Calu3 (cell line): Measurements from ENCODE around the gene SERPINE2. TPM values are rescaled to one million over a fixed set of nuclear protein-coding genes. Genes with fewer than 3 reads are reported as not detected.

Experiments
- BruUV-seq: library from RNA; stranded (reverse); fragments of 400-500 nt; replicated peaks from 2 replicates; lab custom pipeline; 2021; lab: Mats Ljungman, UMichigan
- CTCF ChIA-PET: fragments of 300-600 bp; sonication (Branson Sonifier 250); formaldehyde crosslinking; loops from one replicate; lab custom pipeline; 2022; ENCODE audit warnings: antibody characterized with exemption; lab: Charles Lee
- DNase-seq: peaks from one replicate; pipeline ENCODE4 v3.0.0; 2022
- H3K27ac Mint-ChIP-seq: one replicate; pipeline ENCODE4 v1.8.0; 2022; ENCODE audit warnings: mixed read lengths; ENCODE audit not compliant: unreplicated experiment
- H3K27me3 Mint-ChIP-seq: one replicate; pipeline ENCODE4 v1.8.0; 2022; ENCODE audit warnings: mixed read lengths; ENCODE audit not compliant: unreplicated experiment
- H3K36me3 Mint-ChIP-seq: one replicate; pipeline ENCODE4 v1.8.0; 2022; ENCODE audit warnings: mild to moderate bottlenecking, moderate library complexity, mixed read lengths; ENCODE audit not compliant: insufficient read depth, unreplicated experiment
- H3K4me1 Mint-ChIP-seq: one replicate; pipeline ENCODE4 v1.8.0; 2022; ENCODE audit warnings: mild to moderate bottlenecking, low read depth, mixed read lengths; ENCODE audit not compliant: unreplicated experiment
- H3K4me3 Mint-ChIP-seq: one replicate; pipeline ENCODE4 v1.8.0; 2022; ENCODE audit warnings: mild to moderate bottlenecking, low read depth, moderate library complexity, mixed read lengths; ENCODE audit not compliant: unreplicated experiment
- H3K9me3 Mint-ChIP-seq: one replicate; pipeline ENCODE4 v1.8.0; 2022; ENCODE audit warnings: low read depth, mixed read lengths; ENCODE audit not compliant: unreplicated experiment
- CTCF ChIP-seq: fragments of 200-600 bp; IDR thresholded peaks from one replicate; pipeline ENCODE4 v1.8.0; 2022; ENCODE audit warnings: antibody characterized with exemption; ENCODE audit not compliant: unreplicated experiment
- intact Hi-C: fragments of 100-400 bp; cut with micrococcal nuclease; formaldehyde crosslinking; loops from one replicate; pipeline ENCODE4 v1.10.0; 2022; ENCODE audit not compliant: unreplicated experiment
- total RNA-seq: library from RNA; stranded (reverse); gene quantifications from 2 replicates; pipeline ENCODE4 v1.2.3, GENCODE V29; 2022

The SERPINE2 gene
- total RNA-seq, 1 experiment from 2014 or later = 39.7 TPM

- H3K4me1 Mint-ChIP-seq = no peaks in the 10 kb centered on the region
- no peaks in the 10 kb centered on the region for H3K27me3 Mint-ChIP-seq
- no peak for DNase-seq
- H3K36me3 Mint-ChIP-seq = peaks cover 16% of the 10 kb centered on the region
- CTCF ChIA-PET = interaction anchor here (0.6 to 2.6 kb wide), 7 partner anchors 9 to 390 kb away, joined by 3 to 35 read pairs (median 5); no protein-coding TSS in a partner anchor
- BruUV-seq = no TSS peak
- no peak for TF ChIP-seq CTCF
- no peak overlapping the region for H3K27ac Mint-ChIP-seq
- intact Hi-C loops = loop anchor here (1.0 to 10.0 kb wide), 3 partner anchors 314 to 675 kb away; no protein-coding TSS in a partner anchor
- H3K4me3 Mint-ChIP-seq = no peak overlapping the region
- no peaks in the 10 kb centered on the region for H3K9me3 Mint-ChIP-seq
These were observed 69.2 kb downstream of the SERPINE2 start for GRCh38 chr2:223969856-223970255.

GRCh38 chr2:223969315-223969714 is 69.8 kb downstream of the SERPINE2 start:
- CTCF ChIA-PET = interaction anchor here (1.8 to 2.6 kb wide), 2 partner anchors 25 to 316 kb away, joined by 10 to 35 read pairs; no protein-coding TSS in a partner anchor
- no TSS peak for BruUV-seq

DNA sequence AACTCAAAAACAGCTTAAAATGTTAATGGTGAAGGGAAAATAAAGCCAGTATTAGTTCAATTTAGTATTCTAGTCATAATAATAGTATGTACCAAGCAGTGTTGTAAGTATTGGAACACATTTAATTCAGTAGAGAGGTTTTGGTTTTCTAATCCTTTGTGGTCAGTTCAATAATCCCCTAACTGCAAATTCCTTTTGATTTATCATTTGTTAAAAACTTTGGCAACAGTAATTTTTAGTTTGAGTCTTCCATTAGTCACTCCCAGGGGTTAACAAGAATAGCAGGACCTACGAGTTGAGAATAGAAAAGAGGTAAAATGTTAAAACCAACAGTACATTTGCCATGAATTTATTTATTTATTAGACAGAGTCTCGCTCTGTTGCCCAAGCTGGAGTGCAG is 71.1 kb downstream of the SERPINE2 start:
- BruUV-seq = no TSS peak
- CTCF ChIA-PET = no interaction called here
- H3K4me3 Mint-ChIP-seq = no peak overlapping the region
- H3K9me3 Mint-ChIP-seq = no peaks in the 10 kb centered on the region
- H3K27ac Mint-ChIP-seq = no peak overlapping the region
- intact Hi-C loops = no loop called here
- no peaks in the 10 kb centered on the region for H3K27me3 Mint-ChIP-seq
- no peak for TF ChIP-seq CTCF
- DNase-seq = no peak
- peaks cover 16% of the 10 kb centered on the region for H3K36me3 Mint-ChIP-seq
- no peaks in the 10 kb centered on the region for H3K4me1 Mint-ChIP-seq

More at GRCh38 chr2:223969315-223969714, 69.8 kb downstream of the SERPINE2 start:
- TF ChIP-seq CTCF = no peak
- no peak for DNase-seq
- no peaks in the 10 kb centered on the region for H3K9me3 Mint-ChIP-seq
- intact Hi-C loops = no loop called here
- H3K4me3 Mint-ChIP-seq = no peak overlapping the region
- H3K36me3 Mint-ChIP-seq = peaks cover 16% of the 10 kb centered on the region
- no peaks in the 10 kb centered on the region for H3K27me3 Mint-ChIP-seq
- no peaks in the 10 kb centered on the region for H3K4me1 Mint-ChIP-seq
- H3K27ac Mint-ChIP-seq = no peak overlapping the region

DNA sequence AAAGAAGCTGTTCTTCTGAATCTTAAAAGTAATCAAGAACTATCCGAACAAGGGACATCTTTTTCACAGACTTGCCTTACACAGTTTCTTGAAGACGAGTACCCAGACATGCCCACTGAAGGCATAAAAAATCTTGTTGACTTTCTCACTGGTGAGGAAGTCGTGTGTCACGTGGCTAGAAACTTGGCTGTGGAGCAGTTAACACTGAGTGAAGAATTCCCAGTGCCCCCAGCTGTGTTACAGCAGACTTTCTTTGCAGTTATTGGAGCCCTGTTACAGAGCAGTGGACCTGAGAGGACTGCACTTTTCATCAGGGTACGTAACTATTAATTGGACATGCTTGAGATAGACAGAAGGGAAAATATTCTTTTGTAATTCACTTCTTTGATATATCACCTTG is 79.4 kb downstream of the SERPINE2 start:
- no peak overlapping the region for H3K4me3 Mint-ChIP-seq
- peaks cover 32% of the 10 kb centered on the region for H3K4me1 Mint-ChIP-seq
- H3K27me3 Mint-ChIP-seq = no peaks in the 10 kb centered on the region
- peaks cover 22% of the 10 kb centered on the region for H3K36me3 Mint-ChIP-seq
- CTCF ChIA-PET = no interaction called here
- no peak for TF ChIP-seq CTCF
- intact Hi-C loops = loop anchor here (5.0 to 10.0 kb wide), 2 partner anchors 62 to 265 kb away; no protein-coding TSS in a partner anchor
- DNase-seq = no peak
- no peak overlapping the region for H3K27ac Mint-ChIP-seq
- no TSS peak for BruUV-seq
- no peaks in the 10 kb centered on the region for H3K9me3 Mint-ChIP-seq
